HepG2 (cell line): ENCODE data around the gene GGA1. TPM values are rescaled to one million over a fixed set of nuclear protein-coding genes. Genes with fewer than 3 reads are reported as not detected.

Experiments used
- ESRRA ChIP-seq: sonication (generic); formaldehyde crosslinking; IDR thresholded peaks from 2 replicates; pipeline ENCODE4 v1.5.1; 2020; ENCODE audit warnings: mild to moderate bottlenecking, low read depth, missing genetic modification reagents
- GPN1 ChIP-seq: sonication (generic); formaldehyde crosslinking; IDR thresholded peaks from 2 replicates; pipeline ENCODE4 v1.5.1; 2020; ENCODE audit warnings: missing genetic modification reagents, borderline replicate concordance
- REST ChIP-seq, 2 experiments: IDR thresholded peaks; 2 replicates each; pipeline ENCODE4 v1.6.1; 2011 to 2012; ENCODE audit warnings: low read length in 2 of 2, borderline replicate concordance in 1 of 2, low read depth in 1 of 2, mild to moderate bottlenecking in 1 of 2, moderate library complexity in 1 of 2
- TAF1 ChIP-seq: sonication (generic); formaldehyde crosslinking; IDR thresholded peaks from 2 replicates; pipeline ENCODE4 v1.4.0; 2020; ENCODE audit warnings: missing genetic modification reagents
- ZBTB2 ChIP-seq: sonication (generic); formaldehyde crosslinking; IDR thresholded peaks from 2 replicates; pipeline ENCODE4 v1.8.0; 2022; ENCODE audit warnings: low read depth, missing genetic modification reagents
- ZNF333 ChIP-seq: sonication (generic); formaldehyde crosslinking; IDR thresholded peaks from 2 replicates; pipeline ENCODE4 v1.4.0; 2020; ENCODE audit warnings: mild to moderate bottlenecking, missing genetic modification reagents, borderline replicate concordance
- ZNF646 ChIP-seq: sonication (generic); formaldehyde crosslinking; IDR thresholded peaks from 2 replicates; pipeline ENCODE4 v1.9.0; 2021; ENCODE audit warnings: mild to moderate bottlenecking, missing genetic modification reagents
- ZNF652 ChIP-seq: IDR thresholded peaks from 2 replicates; pipeline ENCODE4 v1.6.1; 2016; ENCODE audit warnings: low read depth, borderline replicate concordance
- ZNF770 ChIP-seq: sonication (generic); formaldehyde crosslinking; IDR thresholded peaks from 2 replicates; pipeline ENCODE4 v1.5.0; 2020; ENCODE audit warnings: mild to moderate bottlenecking, missing genetic modification reagents
- polyA plus RNA-seq, 8 experiments: library from polyadenylated mRNA; depleted of rRNA in 3 of 8; stranded (reverse) in 7 of 8; unstranded in 1 of 8; fragments of >200 nt; fragmentation: Illumina TruSeq in 4 of 8; extraction: Trizol in 4 of 8; gene quantifications; 2 replicates each; pipeline versions ENCODE4 v1.2.1 to v1.2.3, GENCODE V29; 2011 to 2016; ENCODE audit warnings: low read depth in 4 of 8, missing spikeins in 1 of 8, mixed read lengths in 1 of 8; ENCODE audit not compliant: insufficient read depth in 1 of 8
- total RNA-seq, 5 experiments: library from RNA; depleted of rRNA; stranded (reverse); fragments of >200 nt; fragmentation: Illumina TruSeq; extraction: Trizol; gene quantifications; 2 replicates each; pipeline ENCODE4 v1.2.3, GENCODE V29; 2016; ENCODE audit warnings: low read depth in 1 of 5

Gene GGA1
- total and polyA plus RNA-seq, 2 of the 13 experiments (the other 11 are each of a cell fraction or from before 2014, with no cell fraction given), result 29.1 to 87.2 TPM

- TF ChIP-seq ZNF646, result no peak
- TF ChIP-seq REST (IDR thresholded peaks at IDR 0.05; ENCODE audit: borderline replicate concordance in 1 of 2, low read depth in 1 of 2, low read length in 2 of 2), result peak in 1 of 2 experiments; percentile 22; a peak in 1 of 4 replicates
- no peak for TF ChIP-seq ZNF333
- no peak for TF ChIP-seq ZBTB2 (CRISPR knock-in tag)
- TF ChIP-seq TAF1 (CRISPR knock-in tag), result peak; percentile 38; the same call in 1 of the 2 replicates
- no peak for TF ChIP-seq ZNF652 (CRISPR knock-in tag)
- no peak for TF ChIP-seq GPN1 (CRISPR knock-in tag)
- TF ChIP-seq ZNF770 (CRISPR knock-in tag), result no peak
- TF ChIP-seq ESRRA (CRISPR knock-in tag), result no peak
These were observed 862 bp downstream of the GGA1 start (continued) for GRCh38 chr22:37609240-37610152.
